ENCODE results near the gene PPP6R1.

DNA sequence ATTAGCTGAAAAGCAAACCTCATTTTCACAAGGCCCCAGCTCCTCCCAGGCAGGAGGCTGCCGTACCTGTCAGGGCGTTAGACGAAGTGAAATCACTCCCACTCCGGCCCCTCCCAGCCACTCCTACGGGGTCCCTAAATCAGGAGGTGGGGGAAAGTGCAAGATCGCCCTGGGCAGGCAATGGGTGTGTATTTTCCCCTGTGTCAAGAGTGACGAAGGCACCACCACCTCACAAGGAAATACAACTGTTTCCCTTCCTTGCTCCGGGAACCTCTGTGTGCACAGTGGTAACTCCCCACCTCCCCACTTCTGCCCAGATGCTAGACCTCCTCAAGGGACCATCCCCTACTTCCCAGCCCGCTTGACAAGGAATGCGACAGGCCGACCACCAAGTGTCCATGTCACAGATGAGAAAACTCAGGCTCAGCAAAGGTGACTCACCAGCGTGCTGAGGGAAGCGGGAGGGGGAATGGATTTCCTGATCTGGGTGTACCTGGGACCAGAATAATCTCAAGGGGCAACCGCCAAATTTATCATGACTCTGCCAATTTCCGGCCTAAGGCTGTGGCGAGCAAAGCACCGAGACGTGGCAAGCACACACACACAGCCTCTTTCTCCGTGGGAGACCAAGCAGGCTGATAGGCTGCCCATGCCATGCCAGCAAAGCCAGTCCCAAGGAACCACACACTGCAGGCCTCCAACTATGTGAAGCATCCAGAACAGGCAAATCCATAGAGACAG is 7.3 kb downstream of the PPP6R1 start:
- TF ChIP-seq, protein P1, sequence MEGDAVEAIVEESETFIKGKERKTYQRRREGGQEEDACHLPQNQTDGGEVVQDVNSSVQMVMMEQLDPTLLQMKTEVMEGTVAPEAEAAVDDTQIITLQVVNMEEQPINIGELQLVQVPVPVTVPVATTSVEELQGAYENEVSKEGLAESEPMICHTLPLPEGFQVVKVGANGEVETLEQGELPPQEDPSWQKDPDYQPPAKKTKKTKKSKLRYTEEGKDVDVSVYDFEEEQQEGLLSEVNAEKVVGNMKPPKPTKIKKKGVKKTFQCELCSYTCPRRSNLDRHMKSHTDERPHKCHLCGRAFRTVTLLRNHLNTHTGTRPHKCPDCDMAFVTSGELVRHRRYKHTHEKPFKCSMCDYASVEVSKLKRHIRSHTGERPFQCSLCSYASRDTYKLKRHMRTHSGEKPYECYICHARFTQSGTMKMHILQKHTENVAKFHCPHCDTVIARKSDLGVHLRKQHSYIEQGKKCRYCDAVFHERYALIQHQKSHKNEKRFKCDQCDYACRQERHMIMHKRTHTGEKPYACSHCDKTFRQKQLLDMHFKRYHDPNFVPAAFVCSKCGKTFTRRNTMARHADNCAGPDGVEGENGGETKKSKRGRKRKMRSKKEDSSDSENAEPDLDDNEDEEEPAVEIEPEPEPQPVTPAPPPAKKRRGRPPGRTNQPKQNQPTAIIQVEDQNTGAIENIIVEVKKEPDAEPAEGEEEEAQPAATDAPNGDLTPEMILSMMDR (IDR thresholded peaks at IDR 0.05), result no peak
- TF ChIP-seq POLR2A (IDR thresholded peaks at IDR 0.05), result no peak
